Measurements from ENCODE around the gene NSG1. TPM values are rescaled to one million over a fixed set of nuclear protein-coding genes. Genes with fewer than 3 reads are reported as not detected.
"Not testable (repeated sequence)": the region's sequence is repeated elsewhere in the genome, so short reads cannot be mapped to it uniquely, and the experiment has no call there.

The NSG1 gene
- total and polyA plus RNA-seq, 2 donors (not counting 3 experiments of a cell fraction or from before 2014, with no cell fraction given) = 2.0 to 2.9 TPM

DNA sequence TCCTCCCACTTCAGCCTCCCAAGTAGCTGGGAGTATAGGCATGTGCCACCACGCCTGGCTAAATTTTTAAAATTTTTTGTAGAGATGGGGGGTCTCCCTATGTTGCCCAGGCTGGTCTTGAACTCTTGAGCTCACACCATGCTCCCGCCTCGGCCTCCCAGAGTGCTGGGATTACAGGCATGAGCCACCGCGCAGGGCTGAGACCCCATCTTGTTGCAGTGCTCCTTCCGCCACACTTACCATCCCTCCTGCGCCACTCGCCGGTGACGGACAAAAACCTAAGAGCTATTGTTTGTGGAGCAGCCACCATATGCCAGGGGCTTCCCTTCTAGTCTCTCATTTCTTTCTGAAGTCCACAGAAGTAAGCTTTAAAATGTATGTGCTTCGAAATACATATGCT is 34.5 kb downstream of the NSG1 start:
- Histone ChIP-seq H3K9me1 (replicated peaks; ENCODE audit: control insufficient read depth, extremely low read depth, insufficient read depth, low read length) (no peaks in the 10 kb centered on the region), H3K27ac (ENCODE audit: insufficient read depth, low read depth, low read length) (no peak overlapping the region), H4K20me1 (replicated peaks; ENCODE audit: control insufficient read depth, extremely low read depth, insufficient read depth, low read length) (no peaks in the 10 kb centered on the region), H2AFZ (ENCODE audit: low read depth, low read length) (no peak overlapping the region), H3K79me2 (ENCODE audit: control insufficient read depth, insufficient read depth, low read length) (no peaks in the 10 kb centered on the region), H3K9ac (replicated peaks; ENCODE audit: extremely low read depth, insufficient read depth, low read length) (no peak overlapping the region), H3K4me1 (ENCODE audit: control insufficient read depth, extremely low read depth, insufficient read depth, low read length) (no peaks in the 10 kb centered on the region), H3K4me3 (replicated peaks in 1 of 3; ENCODE audit: insufficient read depth in 1 of 3, low read depth in 1 of 3, low read length in 3 of 3) (no peak overlapping the region), H3K4me2 (ENCODE audit: insufficient read depth, low read length) (no peak overlapping the region), H3K36me3 (ENCODE audit: control insufficient read depth in 2 of 2, extremely low read depth in 1 of 2, insufficient read depth in 2 of 2, low read length in 2 of 2) (peaks cover 2 to 17% of the 10 kb centered on the region in 2 experiments), H3K27me3 (ENCODE audit: control insufficient read depth in 2 of 2, insufficient read depth in 2 of 2, low read length in 2 of 2) (no peaks in the 10 kb centered on the region), H3K9me3 (replicated peaks; ENCODE audit: control insufficient read depth, insufficient read depth, low read length) (no peaks in the 10 kb centered on the region)
- intact Hi-C loops (cut with micrococcal nuclease) (no loop called here), dilution Hi-C loops (cut with MboI; ENCODE audit: extremely low pct_ligation_motif_present, low sequenced_read_pairs) (no loop called here)
- DNase-seq (ENCODE audit: low read depth, low spot score) (no peak), FAIRE-seq (no peak)
- POLR2A ChIA-PET = no interaction called here
- TF ChIP-seq MAX (IDR thresholded peaks at IDR 0.05; ENCODE audit: insufficient read depth, insufficient read length) = no peak
- no TSS peak for BruUV-seq (replicated peaks)
- CTCF ChIA-PET = interaction anchor here (1.2 to 2.9 kb wide), 2 partner anchors 10 to 161 kb away, joined by 4 to 11 read pairs; no protein-coding TSS in a partner anchor

GRCh38 chr4:4422117-4422516 is 35.2 kb downstream of the NSG1 start:
- intact Hi-C loops (cut with micrococcal nuclease); H3K4me3 ChIP-seq (replicated peaks in 1 of 3; ENCODE audit: insufficient read depth in 1 of 3, low read depth in 1 of 3, low read length in 3 of 3); H4K20me1 ChIP-seq (replicated peaks; ENCODE audit: control insufficient read depth, extremely low read depth, insufficient read depth, low read length); POLR2A ChIA-PET; H3K9ac ChIP-seq (replicated peaks; ENCODE audit: extremely low read depth, insufficient read depth, low read length); H3K79me2 ChIP-seq (ENCODE audit: control insufficient read depth, insufficient read depth, low read length); FAIRE-seq; BruUV-seq (replicated peaks); H2AFZ ChIP-seq (ENCODE audit: low read depth, low read length); H3K9me3 ChIP-seq (replicated peaks; ENCODE audit: control insufficient read depth, insufficient read depth, low read length); DNase-seq (ENCODE audit: low read depth, low spot score); H3K9me1 ChIP-seq (replicated peaks; ENCODE audit: control insufficient read depth, extremely low read depth, insufficient read depth, low read length); H3K27ac ChIP-seq (ENCODE audit: insufficient read depth, low read depth, low read length); H3K4me1 ChIP-seq (ENCODE audit: control insufficient read depth, extremely low read depth, insufficient read depth, low read length); dilution Hi-C loops (cut with MboI; ENCODE audit: extremely low pct_ligation_motif_present, low sequenced_read_pairs); H3K4me2 ChIP-seq (ENCODE audit: insufficient read depth, low read length); H3K27me3 ChIP-seq (ENCODE audit: control insufficient read depth in 2 of 2, insufficient read depth in 2 of 2, low read length in 2 of 2): not testable (repeated sequence)
- peaks cover 2 to 17% of the 10 kb centered on the region in 2 experiments for H3K36me3 ChIP-seq (ENCODE audit: control insufficient read depth in 2 of 2, extremely low read depth in 1 of 2, insufficient read depth in 2 of 2, low read length in 2 of 2)
- CTCF ChIA-PET = interaction anchor here (1.2 to 2.9 kb wide), 2 partner anchors 9 to 162 kb away, joined by 4 to 11 read pairs; no protein-coding TSS in a partner anchor

Measured in endothelial cell of umbilical vein (primary cell).